ENCODE data around the gene CD160.

CD160 gene

GRCh38 chr1:145688328-145688727 is 31.0 kb upstream of the CD160 start:
- H3K79me2 ChIP-seq (ENCODE audit: insufficient read depth, low read length), result no peaks in the 10 kb centered on the region
- DNase-seq, result no peak
- H2AFZ ChIP-seq (ENCODE audit: low read depth, low read length), result no peak overlapping the region
- H3K4me1 ChIP-seq (ENCODE audit: insufficient read depth, low read length), result peaks cover 17% of the 10 kb centered on the region
- no peak for TF ChIP-seq EZH2 (IDR thresholded peaks at IDR 0.05; ENCODE audit: borderline replicate concordance, low read depth, low read length, severe bottlenecking)
- TF ChIP-seq CTCF (IDR thresholded peaks at IDR 0.05; ENCODE audit: borderline replicate concordance, extremely low read depth, low read length, poor library complexity, severe bottlenecking), result no peak
- no peaks in the 10 kb centered on the region for H3K9me3 ChIP-seq (ENCODE audit: insufficient read depth, low read length, severe bottlenecking)
- no peak for ATAC-seq (ENCODE audit: insufficient read depth, low read depth)
- H3K4me2 ChIP-seq (ENCODE audit: insufficient read depth, low read length), result no peak overlapping the region
- H4K20me1 ChIP-seq (ENCODE audit: insufficient read depth, low read length), result no peaks in the 10 kb centered on the region
- no peak overlapping the region for H3K9ac ChIP-seq (ENCODE audit: low read depth, low read length)
- no peaks in the 10 kb centered on the region for H3K27me3 ChIP-seq (ENCODE audit: insufficient read depth, low read length, poor library complexity)
- no peaks in the 10 kb centered on the region for H3K36me3 ChIP-seq (ENCODE audit: insufficient read depth, low read length)
- H3K4me3 ChIP-seq (ENCODE audit: low read depth in 1 of 2, low read length in 2 of 2), result no peak overlapping the region
- H3K27ac ChIP-seq (ENCODE audit: low read length), result no peak overlapping the region

GRCh38 chr1:145688924-145689323 is 30.4 kb upstream of the CD160 start:
- Histone ChIP-seq H2AFZ (ENCODE audit: low read depth, low read length) (no peak overlapping the region), H3K36me3 (ENCODE audit: insufficient read depth, low read length) (no peaks in the 10 kb centered on the region), H3K4me3 (ENCODE audit: low read depth in 1 of 2, low read length in 2 of 2) (no peak overlapping the region), H3K9ac (ENCODE audit: low read depth, low read length) (no peak overlapping the region), H3K27me3 (ENCODE audit: insufficient read depth, low read length, poor library complexity) (no peaks in the 10 kb centered on the region), H3K4me1 (ENCODE audit: insufficient read depth, low read length) (peaks cover 17% of the 10 kb centered on the region), H3K27ac (ENCODE audit: low read length) (no peak overlapping the region), H3K4me2 (ENCODE audit: insufficient read depth, low read length) (no peak overlapping the region), H3K9me3 (ENCODE audit: insufficient read depth, low read length, severe bottlenecking) (no peaks in the 10 kb centered on the region), H4K20me1 (ENCODE audit: insufficient read depth, low read length) (no peaks in the 10 kb centered on the region), H3K79me2 (ENCODE audit: insufficient read depth, low read length) (no peaks in the 10 kb centered on the region)
- no peak for ATAC-seq (ENCODE audit: insufficient read depth, low read depth)
- TF ChIP-seq EZH2 (IDR thresholded peaks at IDR 0.05; ENCODE audit: borderline replicate concordance, low read depth, low read length, severe bottlenecking), result no peak
- no peak for TF ChIP-seq CTCF (IDR thresholded peaks at IDR 0.05; ENCODE audit: borderline replicate concordance, extremely low read depth, low read length, poor library complexity, severe bottlenecking)
- no peak for DNase-seq

GRCh38 chr1:145689922-145690321 is 29.4 kb upstream of the CD160 start:
- ATAC-seq (ENCODE audit: insufficient read depth, low read depth) (no peak), DNase-seq (no peak)
- no peak overlapping the region for H3K27ac ChIP-seq (ENCODE audit: low read length)
- no peaks in the 10 kb centered on the region for H4K20me1 ChIP-seq (ENCODE audit: insufficient read depth, low read length)
- no peaks in the 10 kb centered on the region for H3K9me3 ChIP-seq (ENCODE audit: insufficient read depth, low read length, severe bottlenecking)
- H3K4me2 ChIP-seq (ENCODE audit: insufficient read depth, low read length), result peak overlapping the region; percentile 6; the same call in 1 of the 2 replicates
- no peak overlapping the region for H3K9ac ChIP-seq (ENCODE audit: low read depth, low read length)
- H3K79me2 ChIP-seq (ENCODE audit: insufficient read depth, low read length), result no peaks in the 10 kb centered on the region
- no peaks in the 10 kb centered on the region for H3K36me3 ChIP-seq (ENCODE audit: insufficient read depth, low read length)
- no peak overlapping the region for H3K4me3 ChIP-seq (ENCODE audit: low read depth in 1 of 2, low read length in 2 of 2)
- peaks cover 17% of the 10 kb centered on the region for H3K4me1 ChIP-seq (ENCODE audit: insufficient read depth, low read length)
- no peak overlapping the region for H2AFZ ChIP-seq (ENCODE audit: low read depth, low read length)
- no peaks in the 10 kb centered on the region for H3K27me3 ChIP-seq (ENCODE audit: insufficient read depth, low read length, poor library complexity)
- TF ChIP-seq CTCF (IDR thresholded peaks at IDR 0.05; ENCODE audit: borderline replicate concordance, extremely low read depth, low read length, poor library complexity, severe bottlenecking), result no peak
- no peak for TF ChIP-seq EZH2 (IDR thresholded peaks at IDR 0.05; ENCODE audit: borderline replicate concordance, low read depth, low read length, severe bottlenecking)
